ENCODE results near the gene VAV2. TPM values are rescaled to one million over a fixed set of nuclear protein-coding genes. Genes with fewer than 3 reads are reported as not detected.

Gene VAV2
- total and polyA plus RNA-seq, 8 donors = 25.3 to 44.1 (median 35.5) TPM

- DNase-seq (peak in 1 of 4 donors; percentile 53), ATAC-seq (no peak)
- intact Hi-C loops (cut with DNase I) = no loop called here
- Histone ChIP-seq H3K36me3 (no peaks in the 10 kb centered on the region), H3K27ac (no peak overlapping the region), H3K27me3 (peaks cover 0 to 26% of the 10 kb centered on the region in 2 donors), H3K4me1 (no peaks in the 10 kb centered on the region), H3K4me3 (no peak overlapping the region), H3K9me3 (no peaks in the 10 kb centered on the region)
- no peak for TF ChIP-seq CTCF (IDR thresholded peaks at IDR 0.05)
These were observed 260.1 kb downstream of the VAV2 start for GRCh38 chr9:133731876-133732638.

- no peaks in the 10 kb centered on the region for H3K36me3 ChIP-seq
These were observed 261.0 kb downstream of the VAV2 start for GRCh38 chr9:133730994-133731715.

GRCh38 chr9:133729617-133730281 is 262.4 kb downstream of the VAV2 start:
- no peaks in the 10 kb centered on the region for H3K4me1 ChIP-seq
- H3K4me3 ChIP-seq = no peak overlapping the region
- no peak for ATAC-seq
- H3K9me3 ChIP-seq = no peaks in the 10 kb centered on the region
- peaks cover 0 to 24% of the 10 kb centered on the region in 2 donors for H3K27me3 ChIP-seq
- no peak overlapping the region for H3K27ac ChIP-seq
- DNase-seq = peak in 1 of 4 donors; percentile 62
- no peak for TF ChIP-seq CTCF (IDR thresholded peaks at IDR 0.05)
- no peaks in the 10 kb centered on the region for H3K36me3 ChIP-seq
- intact Hi-C loops (cut with DNase I) = no loop called here

More at GRCh38 chr9:133730994-133731715, 261.0 kb downstream of the VAV2 start:
- intact Hi-C loops (cut with DNase I) = no loop called here
- no peak overlapping the region for H3K4me3 ChIP-seq
- H3K4me1 ChIP-seq = no peaks in the 10 kb centered on the region
- H3K9me3 ChIP-seq = no peaks in the 10 kb centered on the region
- H3K27ac ChIP-seq = no peak overlapping the region
- no peak for ATAC-seq
- no peak for TF ChIP-seq CTCF (IDR thresholded peaks at IDR 0.05)
- DNase-seq = no peak
- H3K27me3 ChIP-seq = peaks cover 0 to 29% of the 10 kb centered on the region in 2 donors

- Histone ChIP-seq H3K27ac (no peak overlapping the region), H3K9me3 (no peaks in the 10 kb centered on the region), H3K4me3 (no peak overlapping the region), H3K36me3 (no peaks in the 10 kb centered on the region), H3K27me3 (peaks cover 0 to 21% of the 10 kb centered on the region in 2 donors), H3K4me1 (no peaks in the 10 kb centered on the region)
- DNase-seq = no peak
- no peak for TF ChIP-seq CTCF (IDR thresholded peaks at IDR 0.05)
- ATAC-seq = no peak
- intact Hi-C loops (cut with DNase I) = no loop called here
These were observed 263.1 kb downstream of the VAV2 start for GRCh38 chr9:133728856-133729616.

Measured in left lung (tissue), 10 donors.